ENCODE measurements around the gene INPP5A.
"Not testable (repeated sequence)": the region's sequence is repeated elsewhere in the genome, so short reads cannot be mapped to it uniquely, and the experiment has no call there.

The INPP5A gene

DNA sequence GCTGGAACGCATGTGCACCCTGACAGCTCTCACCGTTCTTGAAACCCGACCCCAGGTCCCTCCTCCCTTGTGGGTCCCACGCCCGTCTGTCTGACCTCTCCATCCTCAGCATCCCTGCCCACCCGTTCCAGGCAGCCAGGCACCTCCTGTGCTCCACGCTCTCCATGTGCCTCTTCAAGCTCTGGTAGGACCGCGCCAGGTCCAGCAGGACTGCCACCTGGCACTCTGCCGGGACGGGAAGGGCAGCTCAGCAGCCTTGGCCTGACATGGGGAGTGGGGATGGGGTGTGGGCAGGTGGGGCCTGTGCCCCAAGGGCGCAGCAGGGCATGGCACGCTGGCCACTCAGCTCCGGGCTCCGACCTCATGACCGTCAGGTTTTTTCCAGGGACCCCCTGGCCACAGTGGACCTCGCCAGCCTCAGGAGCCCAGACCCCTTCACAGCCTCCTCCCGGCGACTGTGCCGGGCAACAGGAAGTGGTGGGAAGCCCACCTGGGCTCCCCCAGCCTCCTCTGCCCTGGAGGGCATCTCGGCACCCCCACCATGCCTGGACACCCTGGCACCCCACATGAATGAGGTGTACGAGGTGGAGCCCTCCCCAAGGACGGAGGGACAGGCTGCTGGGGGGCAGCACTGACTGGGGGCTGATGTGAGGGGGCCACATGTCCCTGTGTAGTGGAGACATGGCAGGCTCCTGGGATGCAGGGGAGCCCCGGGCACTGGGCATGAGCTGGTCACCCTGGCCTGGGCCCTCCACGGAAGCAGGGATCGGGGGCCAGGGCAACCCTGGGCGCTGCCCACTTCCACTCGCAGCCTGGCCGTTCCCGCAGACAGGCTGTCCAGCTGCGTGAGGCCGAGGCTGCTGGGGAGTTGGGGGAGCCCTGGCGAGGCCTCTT lies 273.5 kb downstream of the INPP5A start:
- DNase-seq = no peak

DNA sequence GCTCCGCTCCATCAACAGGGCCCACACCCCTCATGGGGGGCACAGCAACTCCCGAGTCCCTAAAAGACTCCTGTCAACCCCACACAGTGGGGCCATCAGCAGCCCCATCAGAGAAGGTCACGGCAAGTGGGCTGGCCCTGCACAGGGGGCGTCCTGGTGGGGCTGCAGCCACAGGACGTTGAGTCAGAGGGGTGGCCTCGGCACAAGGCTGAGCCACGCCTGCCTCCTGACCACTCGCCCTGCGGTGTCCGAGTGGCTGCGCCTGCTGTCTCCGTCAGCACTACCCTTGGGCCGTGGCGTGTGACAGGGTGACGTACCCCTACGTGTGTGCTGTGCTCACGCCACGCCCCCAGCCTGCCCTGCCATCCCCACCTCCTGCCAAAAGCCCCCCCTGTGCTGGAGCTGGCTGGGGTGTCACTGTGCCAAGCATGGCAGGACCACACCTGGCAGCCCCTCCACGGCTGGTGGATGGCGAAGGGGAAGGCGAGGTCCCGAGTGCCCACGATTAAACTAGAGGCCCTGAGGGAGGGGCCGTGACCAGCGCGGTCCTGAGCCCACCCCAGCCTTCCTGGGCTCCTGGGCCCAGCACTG lies 274.4 kb downstream of the INPP5A start:
- DNase-seq = no peak

DNA sequence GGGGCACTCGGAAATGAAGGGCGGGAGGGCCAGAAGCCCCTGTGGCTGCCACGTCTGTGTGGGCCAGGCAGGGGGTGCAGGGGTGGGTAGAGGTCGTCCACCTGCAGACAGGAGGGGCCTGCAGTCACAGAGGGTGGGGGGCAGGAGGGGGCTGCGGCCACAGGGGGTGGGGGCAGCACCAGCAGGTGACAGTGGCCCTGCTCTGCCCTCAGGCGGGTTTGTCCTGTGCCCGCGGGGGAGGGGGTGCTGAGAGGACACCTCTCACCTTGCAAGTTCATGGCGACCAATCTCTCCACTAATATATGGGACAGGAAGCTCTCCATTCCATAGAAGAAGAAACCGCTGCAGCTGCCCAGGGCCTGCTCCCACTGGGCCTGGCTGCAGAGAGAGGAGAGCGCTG lies 274.9 kb downstream of the INPP5A start:
- DNase-seq = no peak

DNA sequence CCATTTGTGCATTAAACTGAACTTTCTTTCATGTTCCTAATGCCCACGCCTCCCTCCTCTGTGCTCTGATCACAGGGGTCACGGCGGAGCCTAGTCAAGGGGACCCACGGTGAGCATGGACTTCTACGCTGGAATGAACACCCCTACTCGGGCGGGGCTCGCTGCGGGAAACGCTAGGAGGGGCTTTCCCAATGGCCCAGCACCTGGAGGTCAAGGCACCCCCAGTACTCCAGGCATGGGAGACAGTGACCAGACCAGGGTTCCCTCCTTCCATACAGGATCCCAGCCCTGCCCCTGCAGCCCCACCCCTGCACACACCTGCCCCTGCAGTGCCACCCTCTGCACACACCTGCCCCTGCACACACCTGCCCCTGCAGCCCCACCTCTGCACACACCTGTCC lies 275.4 kb downstream of the INPP5A start:
- DNase-seq = no peak

DNA sequence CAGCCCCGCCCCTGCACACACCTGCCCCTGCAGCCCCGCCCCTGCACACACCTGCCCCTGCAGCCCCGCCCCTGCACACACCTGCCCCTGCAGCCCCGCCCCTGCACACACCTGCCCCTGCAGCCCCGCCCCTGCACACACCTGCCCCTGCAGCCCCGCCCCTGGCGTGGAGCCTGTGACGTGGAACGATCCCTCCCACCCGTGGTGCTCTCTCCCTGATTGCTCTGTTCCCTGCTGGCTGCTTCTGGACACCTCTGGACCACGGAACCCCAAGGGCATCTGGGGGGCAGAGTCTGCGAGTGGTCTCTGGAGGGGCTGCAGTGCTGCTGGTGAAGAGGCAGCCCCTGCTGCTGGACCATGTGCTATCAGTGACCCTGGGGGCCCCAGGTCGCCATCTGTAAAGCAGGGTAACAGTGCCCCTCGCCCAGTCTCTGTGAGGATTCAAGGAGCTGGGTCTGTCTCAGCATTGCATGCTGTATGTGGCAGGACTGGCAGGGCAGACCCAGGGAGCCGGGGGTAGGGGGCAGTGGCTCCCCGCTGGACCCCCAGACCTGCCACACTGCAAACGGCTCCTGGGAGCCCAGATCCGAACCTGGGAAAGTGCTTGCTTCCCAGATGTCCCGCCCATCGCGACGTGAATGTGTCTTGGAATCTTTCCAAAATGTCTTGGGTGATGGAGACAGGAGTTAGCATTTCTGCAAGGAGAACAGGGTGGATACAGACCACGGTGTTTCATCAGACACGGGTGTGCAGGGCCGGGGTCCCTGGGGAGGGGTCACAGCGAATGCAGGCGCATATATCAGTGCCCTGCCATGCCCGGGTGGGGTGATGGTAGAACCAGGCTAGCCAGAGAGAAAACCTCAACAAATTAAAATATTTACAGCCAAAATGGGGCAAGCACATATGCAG lies 276.2 kb downstream of the INPP5A start:
- no peak for DNase-seq

DNA sequence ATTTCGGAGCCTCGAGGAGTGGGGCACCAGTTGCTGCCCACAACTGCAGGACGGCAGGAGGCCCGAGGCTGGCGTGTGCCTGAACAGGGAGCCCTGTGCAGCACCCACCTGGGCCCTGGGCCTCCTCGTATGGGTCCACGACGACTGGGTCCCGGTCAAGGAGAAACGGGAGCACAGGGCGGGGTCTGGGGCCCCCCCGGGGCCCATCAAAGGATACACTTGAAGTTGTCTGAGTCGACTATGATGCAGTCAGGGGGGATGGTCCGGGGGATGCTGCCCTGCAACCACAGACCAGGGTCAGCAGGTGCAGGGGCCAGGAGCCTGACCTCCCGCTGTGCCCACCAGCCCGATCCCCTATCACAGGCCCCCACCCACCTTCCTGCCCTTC lies 276.9 kb downstream of the INPP5A start:
- no peak for DNase-seq

DNA sequence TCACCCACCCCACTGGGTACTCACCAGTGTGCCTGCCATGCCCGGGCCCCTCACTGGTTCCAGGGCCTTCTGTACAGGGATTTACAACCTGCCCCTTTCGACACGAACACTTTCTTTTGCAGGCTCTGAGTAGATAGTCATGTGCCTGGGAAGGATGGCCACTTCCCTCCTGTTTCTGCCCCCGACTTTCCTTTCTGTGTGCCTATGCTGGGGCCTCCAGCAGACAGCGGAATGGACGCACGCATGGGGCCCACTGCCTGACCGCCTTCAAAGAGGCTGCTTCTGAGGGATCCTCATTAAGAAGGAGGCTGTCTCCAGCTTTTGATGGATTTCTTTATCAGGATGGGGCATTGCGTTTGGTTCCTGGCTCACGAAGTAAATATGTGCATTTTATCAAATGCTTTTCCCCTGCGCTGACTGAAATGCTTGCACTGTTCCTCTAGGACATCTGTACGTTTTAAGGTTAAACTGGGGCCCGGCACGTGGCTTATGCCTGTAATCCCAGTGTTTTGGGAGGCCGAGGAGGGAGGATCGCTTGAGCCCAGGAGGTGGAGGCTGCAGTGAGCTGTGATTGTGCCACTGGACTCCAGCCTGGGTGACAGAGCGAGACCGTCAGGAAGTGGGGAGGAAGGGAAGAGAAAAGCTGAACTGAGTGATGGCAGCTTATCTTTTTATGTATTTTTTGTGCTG lies 277.7 kb downstream of the INPP5A start:
- DNase-seq = no peak

DNA sequence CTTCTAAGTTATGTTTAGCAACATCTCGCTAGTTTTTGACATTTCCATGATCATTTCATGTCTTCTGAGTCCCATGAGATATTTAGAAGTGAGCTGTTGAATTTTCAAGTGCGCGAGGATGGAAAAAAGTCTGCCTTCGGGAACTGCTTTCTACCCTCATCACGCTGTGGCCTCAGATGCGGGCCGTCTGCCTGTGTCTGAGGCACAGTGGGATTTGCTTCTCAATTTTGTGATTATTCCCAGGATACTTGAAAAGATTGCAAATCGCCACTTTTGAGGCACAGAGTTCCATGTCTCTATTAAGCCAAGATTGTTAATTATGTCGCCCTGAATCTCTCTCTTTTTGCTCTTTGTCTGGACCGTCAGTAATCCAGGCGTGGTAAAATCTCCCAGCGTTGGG lies 279.1 kb downstream of the INPP5A start:
- DNase-seq = no peak

DNA sequence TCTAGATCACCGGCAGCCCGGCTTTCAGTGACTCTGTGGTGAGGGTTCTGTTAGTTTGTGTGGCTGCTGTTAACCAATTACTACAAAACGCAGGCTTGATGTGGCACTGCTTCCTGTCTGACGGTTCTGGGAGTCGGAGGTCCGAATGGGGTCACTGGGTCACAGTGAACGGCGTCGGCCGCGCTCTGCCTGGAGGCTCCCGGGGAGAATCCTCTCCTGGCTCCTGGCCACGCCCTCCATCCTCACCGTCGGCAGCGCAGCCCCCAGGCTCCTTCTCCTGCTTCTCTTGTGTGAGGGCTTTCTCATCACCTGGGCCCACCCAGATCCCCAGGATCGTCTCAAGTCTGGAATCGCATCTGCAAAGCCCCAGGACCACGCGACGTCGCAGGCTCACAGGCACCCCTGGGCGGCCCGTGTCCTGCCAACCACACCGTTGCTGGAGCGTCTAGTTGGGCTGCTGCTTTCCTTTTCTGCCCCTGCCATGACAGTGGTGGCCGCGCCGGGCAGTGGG lies 280.2 kb downstream of the INPP5A start:
- DNase-seq = no peak

DNA sequence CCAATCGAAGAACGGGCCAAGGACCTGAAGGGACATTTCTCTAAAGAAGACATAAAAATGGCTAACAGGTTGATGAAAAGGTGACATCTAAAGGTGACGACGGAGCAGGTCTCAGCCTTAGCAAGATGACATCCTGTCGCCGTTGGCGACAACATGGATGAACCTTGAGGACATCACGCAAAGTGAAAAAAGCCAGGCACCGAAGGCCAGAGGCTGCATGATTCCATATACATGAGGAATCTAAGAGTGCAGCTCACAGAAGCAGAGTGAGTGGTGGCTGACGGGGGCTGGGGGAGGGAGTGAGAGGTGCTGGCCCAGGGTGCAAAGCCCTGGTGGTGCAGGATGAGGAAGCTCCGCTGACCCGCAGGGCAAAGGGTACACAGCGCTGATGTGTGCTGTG lies 282.5 kb downstream of the INPP5A start:
- DNase-seq = no peak

DNA sequence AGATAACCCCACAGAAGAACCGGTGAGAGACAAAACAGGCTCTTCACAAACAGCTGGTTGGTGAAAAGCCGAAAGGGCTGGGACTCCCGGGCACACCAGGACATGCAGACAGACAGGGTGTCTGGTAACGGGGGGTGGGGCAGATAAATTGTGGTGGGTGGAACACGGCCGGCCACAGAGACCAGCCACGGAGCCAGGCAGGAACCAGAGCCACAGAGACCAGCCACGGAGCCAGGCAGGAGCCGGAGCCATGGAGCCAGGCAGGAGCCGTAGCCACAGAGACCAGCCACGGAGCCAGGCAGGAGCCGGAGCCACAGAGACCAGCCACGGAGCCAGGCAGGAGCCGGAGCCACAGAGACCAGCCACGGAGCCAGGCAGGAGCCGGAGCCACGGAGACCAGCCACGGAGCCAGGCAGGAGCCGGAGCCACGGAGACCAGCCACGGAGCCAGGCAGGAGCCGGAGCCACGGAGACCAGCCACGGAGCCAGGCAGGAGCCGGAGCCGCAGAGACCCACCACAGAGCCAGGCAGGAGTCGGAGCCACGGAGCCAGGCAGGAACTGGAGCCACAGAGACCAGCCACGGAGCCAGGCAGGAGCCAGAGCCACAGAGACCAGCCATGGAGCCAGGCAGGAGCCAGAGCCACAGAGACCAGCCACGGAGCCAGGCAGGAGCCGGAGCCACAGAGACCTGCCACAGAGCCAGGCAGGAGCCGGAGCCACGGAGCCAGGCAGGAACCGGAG lies 288.4 kb downstream of the INPP5A start:
- DNase-seq = not testable (repeated sequence)

DNA sequence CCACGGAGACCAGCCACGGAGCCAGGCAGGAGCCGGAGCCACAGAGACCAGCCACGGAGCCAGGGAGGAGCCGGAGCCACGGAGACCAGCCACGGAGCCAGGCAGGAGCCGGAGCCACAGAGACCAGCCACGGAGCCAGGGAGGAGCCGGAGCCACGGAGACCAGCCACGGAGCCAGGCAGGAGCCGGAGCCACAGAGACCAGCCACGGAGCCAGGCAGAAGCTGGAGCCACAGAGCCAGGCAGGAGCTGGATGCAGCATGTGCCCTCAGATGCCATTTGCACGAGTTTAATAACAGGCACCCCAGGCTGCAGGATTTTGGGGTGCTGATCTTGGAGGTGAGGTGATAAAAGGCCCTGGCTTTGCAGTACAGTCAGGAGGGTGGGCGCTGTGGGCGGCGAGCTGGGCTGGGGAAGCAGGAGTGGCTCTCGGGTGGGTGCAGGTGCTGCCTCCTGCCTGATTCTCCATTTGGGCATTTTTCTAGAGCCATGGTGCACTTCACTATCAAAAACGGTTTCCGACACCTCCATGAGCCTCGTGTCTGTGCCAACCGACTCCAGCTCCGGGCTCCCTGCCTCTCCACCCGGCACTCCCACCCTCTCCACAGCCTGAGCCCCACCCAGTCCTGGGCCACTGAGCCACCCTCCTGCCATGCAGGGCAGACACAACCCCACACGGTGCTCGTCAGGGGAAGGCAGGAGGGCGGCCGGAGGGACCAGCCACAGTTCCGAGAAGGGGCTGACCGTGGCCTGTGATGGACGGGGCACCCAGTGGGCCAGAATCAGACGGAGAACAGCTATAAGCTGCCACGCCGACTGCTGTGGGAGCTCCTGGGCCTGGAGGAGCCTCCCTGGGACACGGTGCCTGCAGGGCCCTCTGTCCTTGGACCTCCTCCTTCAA lies 289.2 kb downstream of the INPP5A start:
- DNase-seq = no peak

DNA sequence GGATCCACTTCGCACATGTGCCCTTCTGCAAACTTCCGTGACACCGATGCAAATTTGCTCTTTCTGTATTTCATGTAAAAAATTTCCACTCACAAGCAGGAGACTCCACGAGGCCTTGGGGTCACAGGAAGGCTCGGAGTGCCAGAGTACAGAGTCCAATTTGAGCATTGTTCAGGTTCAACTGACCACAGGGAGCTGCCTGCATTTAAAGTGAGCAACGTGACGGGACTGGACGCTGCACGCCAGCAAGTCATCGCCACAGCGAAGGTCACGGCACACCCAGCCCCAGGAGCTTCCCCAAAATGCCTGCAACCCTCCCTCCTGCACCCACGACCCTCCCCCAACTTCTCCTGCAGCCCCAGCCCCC lies 289.8 kb downstream of the INPP5A start:
- DNase-seq = no peak

DNA sequence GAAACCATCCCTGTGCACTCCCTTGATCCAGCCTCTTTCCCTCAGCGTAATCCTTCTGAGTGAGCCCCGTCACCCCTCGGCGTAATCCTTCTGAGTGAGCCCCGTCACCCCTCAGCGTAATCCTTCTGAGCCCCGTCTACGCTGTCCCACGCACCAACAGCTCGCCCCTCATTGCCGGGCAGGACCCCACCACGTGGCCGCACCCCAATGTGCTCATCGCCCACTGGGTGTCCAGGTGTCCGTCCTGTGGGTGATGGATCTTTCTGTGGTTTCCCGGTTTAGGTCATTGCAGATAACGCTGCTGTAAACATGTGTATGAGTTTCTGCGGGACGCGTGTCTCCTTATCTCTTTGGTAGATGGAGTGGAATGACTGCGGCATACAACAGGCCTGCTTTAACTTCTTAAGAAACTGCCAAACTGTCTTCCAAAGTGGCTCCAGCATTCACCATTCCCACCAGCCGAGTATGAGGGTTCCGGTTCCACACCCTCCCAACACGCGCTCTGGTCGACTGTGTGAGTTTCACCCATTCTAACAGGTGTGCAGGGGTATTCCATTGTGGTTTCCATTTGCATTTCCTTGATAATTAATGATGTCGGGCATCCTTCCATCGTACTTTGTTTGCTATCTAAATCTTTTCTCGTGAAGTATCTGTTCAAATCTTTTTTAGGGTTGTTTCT lies 290.4 kb downstream of the INPP5A start:
- DNase-seq = no peak

DNA sequence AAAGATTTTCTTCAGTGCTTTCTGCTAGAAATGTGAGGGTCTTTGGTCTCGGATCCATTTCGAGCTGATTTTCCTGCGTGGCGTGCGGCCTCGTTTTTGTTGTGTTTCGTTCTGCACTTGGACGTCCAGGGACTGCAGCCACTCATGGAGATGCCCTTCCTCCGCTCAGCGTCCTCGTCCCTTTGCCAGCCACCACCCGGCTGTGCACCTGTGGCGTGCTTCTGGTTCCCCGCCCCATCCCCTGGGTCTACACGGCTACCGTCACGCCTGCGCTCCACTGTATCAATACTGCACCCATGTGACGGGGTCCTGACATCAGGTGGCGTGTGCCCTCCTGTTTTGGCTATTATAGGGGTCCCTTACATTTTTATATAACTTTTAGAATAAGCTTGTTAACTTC lies 291.1 kb downstream of the INPP5A start:
- DNase-seq = no peak

DNA sequence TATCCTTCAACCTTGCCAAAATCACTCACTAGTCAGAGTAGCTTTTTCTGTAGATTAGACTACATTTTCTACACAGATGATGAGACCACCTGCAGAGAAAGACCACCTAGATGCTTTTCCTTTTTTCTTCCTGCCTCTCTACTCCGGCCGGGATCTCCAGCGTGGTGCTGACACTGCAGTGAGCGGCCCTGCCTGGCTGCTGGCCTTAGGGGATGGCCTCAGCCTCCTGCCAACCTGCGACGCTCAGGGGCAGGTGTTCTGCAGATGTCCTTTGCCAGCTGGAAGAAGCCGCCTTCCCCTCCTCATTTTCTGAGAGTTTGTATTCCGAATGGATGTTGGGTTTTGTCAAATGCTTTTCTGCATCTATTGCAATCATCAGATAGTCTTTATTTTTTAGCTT lies 291.8 kb downstream of the INPP5A start:
- DNase-seq = no peak

DNA sequence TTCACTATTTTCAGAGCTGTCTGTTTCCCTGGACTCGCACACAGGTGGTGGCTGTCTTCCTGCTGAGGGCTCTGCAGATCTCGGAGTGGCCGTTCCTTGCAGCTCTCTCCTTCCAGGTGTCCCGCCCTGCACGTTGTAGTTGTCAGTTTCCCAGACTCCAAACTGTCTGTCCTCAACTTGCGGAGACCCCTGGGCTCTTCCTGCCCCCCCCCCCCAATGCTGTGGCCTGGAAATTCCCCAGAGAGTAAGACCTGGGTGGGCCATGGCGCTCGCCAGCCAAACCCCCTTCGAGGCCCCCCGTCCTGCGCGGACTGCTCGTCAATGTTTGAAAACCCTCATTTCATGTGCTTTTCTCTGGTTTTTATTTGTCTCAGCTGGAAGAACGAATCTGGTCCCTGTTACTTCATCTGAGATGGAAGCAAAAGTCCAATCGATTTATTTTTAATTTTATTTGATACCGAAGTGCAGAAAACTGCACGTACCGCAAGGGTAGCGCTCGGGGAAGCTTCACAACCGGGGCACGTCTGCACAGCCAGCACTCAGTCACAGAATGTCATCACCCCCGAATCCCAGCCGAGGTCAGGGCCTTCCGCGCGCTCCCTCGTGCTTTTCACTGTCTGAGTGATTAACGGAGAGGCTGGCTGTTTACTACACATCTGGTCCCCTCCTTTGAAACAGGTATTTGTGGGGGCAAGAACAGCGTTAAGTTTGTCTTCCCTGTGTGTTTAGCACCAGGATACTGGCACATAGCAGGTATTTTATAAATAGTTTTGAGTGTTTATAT lies 294.8 kb downstream of the INPP5A start:
- no peak for DNase-seq
